Activated naive CD4-positive, alpha-beta T cell treated with anti-CD3 and anti-CD28 coated beads, Interleukin-2, amount 50 U/mL, for 72 hours (primary cell): ENCODE results near the gene NCAPD3. TPM values are rescaled to one million over a fixed set of nuclear protein-coding genes. Genes with fewer than 3 reads are reported as not detected.

Source experiments
- ATAC-seq, 2 donors: fragments of 150-1000 bp; cut with Tn5 transposase; 2 replicates each; pipeline ENCODE4 v1.10.0; 2021; ENCODE audit warnings: mild to moderate bottlenecking in 2 of 2, moderate library complexity in 2 of 2
- DNase-seq, 2 donors: peaks; one replicate each; pipeline ENCODE4 v3.0.0; 2021 to 2022; ENCODE audit warnings: low spot score in 2 of 2
- H3K27ac Mint-ChIP-seq, 2 donors: one replicate each; pipeline ENCODE4 v1.8.0; 2022; ENCODE audit warnings: mild to moderate bottlenecking in 2 of 2, mixed read lengths in 2 of 2
- H3K36me3 Mint-ChIP-seq, 2 donors: one replicate each; pipeline ENCODE4 v1.8.0; 2022; ENCODE audit warnings: mixed read lengths in 2 of 2
- H3K9me3 Mint-ChIP-seq, 2 donors: one replicate each; pipeline ENCODE4 v1.8.0; 2022; ENCODE audit warnings: mixed read lengths in 2 of 2
- total RNA-seq, 2 donors: library from RNA; stranded (reverse); gene quantifications; one replicate each; pipeline ENCODE4 v1.2.3, GENCODE V29; 2022

The NCAPD3 gene
- total RNA-seq, 2 donors from 2014 or later: 93.7 to 169 TPM

DNA sequence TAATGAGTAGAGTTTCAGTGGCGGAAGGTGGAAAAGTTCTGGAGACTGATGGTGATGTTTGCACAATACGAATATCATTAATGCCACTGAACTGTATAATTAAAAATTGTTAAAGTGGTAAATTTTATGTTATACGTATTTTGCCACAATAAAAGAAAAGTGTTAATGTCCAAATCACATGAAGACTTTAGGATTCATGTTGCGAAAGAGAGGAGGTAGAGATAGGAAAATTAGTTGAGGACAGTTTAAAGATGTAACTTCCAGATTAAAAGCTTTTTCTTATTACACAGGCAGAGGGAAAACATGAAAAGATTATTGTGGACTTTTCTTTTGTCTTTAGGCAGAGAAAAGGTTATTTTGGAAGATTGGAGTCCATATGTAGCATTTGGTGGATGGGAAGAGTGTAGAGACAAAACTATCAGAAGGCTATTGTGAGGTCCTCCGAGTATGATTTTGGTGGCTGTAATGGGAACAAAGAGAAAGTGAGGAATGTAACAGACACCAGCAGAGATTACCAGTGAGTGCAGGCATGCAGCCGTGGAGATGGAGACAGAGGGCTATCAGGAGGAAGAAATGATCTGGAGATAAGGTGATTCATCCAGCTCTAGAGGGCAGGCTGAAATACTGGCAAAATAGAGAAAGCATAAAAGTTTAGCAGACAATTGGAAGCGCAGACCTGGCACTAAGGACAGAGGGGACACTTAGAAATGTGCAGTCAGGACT is 13.2 kb upstream of the NCAPD3 start:
- no peak for DNase-seq
- Mint-ChIP-seq H3K27ac (peak overlapping the region; percentile 12 to 54), H3K9me3 (no peaks in the 10 kb centered on the region), H3K36me3 (no peaks in the 10 kb centered on the region)
- no peak for ATAC-seq

DNA sequence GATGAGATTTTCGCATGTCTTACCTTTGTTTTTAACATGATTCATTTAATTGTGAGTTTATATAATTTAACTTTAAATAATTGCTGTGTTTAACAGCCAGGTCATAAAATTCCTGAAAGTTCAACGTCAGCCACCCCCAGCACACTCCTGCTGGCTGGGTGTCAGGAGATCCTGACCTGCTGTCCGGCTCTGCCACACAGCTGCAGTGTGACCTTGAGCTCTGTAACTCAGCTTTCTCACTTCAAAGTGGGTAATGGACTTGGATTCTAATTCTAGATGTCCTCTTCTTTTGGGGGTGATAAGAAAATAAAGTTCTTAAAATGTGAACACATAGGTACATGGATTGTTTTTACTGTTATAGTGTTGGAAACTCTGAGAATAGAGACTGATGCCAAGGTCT is 11.6 kb upstream of the NCAPD3 start:
- no peak for DNase-seq
- no peak for ATAC-seq
- no peak overlapping the region for H3K27ac Mint-ChIP-seq
- peaks cover 0 to 4% of the 10 kb centered on the region in 2 donors for H3K36me3 Mint-ChIP-seq
- no peaks in the 10 kb centered on the region for H3K9me3 Mint-ChIP-seq

DNA sequence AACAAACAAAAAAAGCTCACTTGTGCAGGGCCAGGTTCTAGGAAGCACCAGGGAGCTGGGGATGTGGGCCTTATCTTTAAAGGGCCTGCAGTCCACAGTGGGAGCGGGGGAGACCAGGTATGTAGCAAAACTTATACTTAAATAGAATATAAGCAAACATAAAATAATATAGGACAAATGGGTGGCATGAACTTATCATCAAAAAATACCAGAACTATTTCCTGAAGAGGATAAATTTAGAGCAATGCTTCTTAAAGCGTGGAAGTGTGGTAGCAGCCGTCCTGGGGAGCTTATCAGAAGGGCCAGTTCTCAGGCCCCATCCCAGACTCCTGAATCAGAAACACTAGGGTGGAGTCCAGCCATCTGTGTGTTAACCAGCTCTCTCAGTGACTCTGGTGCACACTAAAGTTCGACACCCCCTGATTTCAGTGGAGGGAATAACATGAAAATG is 10.0 kb upstream of the NCAPD3 start:
- DNase-seq (no peak), ATAC-seq (no peak)
- Mint-ChIP-seq H3K9me3 (no peaks in the 10 kb centered on the region), H3K27ac (no peak overlapping the region), H3K36me3 (peaks cover 0 to 4% of the 10 kb centered on the region in 2 donors)

DNA sequence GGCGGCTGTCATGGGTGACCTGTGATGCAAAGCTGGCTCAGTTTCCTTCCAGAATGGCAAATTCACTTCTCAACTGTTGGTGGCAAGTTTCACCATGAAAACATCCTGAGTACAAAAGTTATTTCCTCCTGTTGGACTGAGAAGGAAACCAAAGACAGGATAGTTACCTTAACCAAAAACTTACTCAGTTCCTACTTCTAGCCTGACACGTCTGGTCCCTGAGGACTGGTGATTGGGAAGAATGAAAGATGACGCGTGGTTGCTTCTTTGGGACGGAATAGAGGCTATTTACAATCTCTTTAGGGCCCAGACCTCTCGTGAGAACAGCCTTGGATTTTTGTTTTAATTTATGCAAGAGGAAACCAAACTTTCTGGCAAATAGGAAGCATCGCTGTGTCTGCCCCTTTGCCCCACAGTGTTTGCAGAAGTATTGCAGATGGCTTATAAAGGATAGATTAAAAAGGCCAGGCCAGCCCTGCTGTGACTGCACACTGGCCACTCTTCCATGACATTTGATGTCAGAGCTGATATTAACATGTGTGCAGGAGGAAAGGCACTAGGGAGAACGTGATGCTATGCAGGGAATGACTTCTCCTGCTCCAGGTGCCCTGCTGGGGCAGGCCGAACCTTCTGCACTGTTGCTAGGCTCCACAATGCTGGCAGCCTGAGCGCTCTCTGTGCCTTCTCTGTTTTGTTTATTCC is 8.3 kb upstream of the NCAPD3 start:
- DNase-seq (no peak), ATAC-seq (no peak)
- peaks cover 0 to 4% of the 10 kb centered on the region in 2 donors for H3K36me3 Mint-ChIP-seq
- no peaks in the 10 kb centered on the region for H3K9me3 Mint-ChIP-seq
- no peak overlapping the region for H3K27ac Mint-ChIP-seq

DNA sequence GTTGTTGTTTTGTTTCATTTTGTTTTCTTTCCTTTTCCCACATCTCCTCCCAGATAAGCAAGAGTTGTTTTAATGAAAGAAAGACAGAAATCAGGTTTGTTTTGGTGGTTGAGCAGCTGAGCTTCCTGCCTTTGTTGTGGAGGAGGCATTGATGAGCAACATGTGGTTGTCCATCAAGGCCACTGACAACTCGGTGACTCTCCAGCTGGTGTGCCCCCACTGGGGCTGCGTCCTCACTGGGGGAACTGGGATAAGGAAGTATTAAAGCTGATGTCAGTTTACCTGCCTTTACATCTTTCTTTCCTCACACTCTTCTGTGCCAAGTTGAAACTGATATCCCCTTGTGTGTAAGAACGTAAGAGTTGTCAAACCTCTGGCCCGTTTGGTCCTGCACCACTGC is 6.6 kb upstream of the NCAPD3 start:
- ATAC-seq (no peak), DNase-seq (no peak)
- Mint-ChIP-seq H3K36me3 (peaks cover 0 to 12% of the 10 kb centered on the region in 2 donors), H3K27ac (peak overlapping the region in 1 of 2 donors; percentile 11), H3K9me3 (no peaks in the 10 kb centered on the region)

DNA sequence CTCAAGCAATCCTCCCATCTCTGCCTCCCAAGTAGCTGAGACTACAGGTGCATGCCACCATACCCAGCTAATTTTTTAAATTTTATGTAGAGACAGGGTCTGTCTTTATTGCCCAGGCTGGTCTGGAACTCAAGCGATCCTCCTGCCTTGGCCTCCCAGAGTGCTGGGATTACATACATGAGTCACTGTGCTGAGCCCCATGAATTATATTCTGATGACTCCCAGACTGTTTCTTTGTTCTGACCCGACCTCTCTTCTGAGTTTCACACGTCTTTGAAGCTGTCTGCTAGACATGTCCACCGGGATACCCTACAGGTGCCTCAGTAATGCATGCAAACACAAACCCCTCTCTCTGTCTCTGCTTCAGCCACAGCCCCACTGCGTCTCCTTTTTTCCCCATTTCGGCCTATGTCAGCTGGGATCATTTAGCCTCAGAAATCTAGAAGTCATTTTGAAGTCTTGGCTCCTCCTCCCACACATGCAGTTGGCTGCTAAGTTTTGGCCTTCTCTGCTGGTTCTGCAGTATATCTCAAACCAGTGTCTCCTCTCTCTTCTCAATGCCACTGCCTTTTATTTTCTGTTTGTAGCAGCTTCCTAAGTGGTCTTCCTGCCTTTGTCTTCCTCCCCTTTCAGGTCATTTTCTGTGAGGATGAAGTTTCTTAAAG is 5.5 kb upstream of the NCAPD3 start:
- Mint-ChIP-seq H3K9me3 (no peaks in the 10 kb centered on the region), H3K36me3 (peaks cover 0 to 12% of the 10 kb centered on the region in 2 donors), H3K27ac (peak overlapping the region; percentile 6 to 11)
- DNase-seq: no peak
- ATAC-seq: no peak

DNA sequence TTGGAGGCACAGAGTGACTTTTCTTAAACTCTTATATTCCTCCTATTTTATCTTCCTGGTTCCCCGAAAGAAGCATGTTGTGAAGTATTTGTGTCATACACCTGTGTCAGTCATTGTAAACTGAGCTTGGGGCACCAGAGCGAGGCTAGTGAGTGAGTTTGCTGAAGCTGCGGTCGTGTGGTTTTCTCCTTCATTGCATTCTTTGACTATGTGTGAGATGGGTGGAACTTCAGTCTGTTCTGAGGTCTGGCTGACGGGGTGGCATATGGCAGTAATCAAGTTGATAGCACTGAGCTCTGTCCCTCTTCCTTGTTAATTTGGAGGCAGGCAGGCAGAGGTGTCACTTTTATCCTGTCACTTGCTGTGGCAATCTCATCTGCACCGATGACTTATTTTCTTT is 4.9 kb upstream of the NCAPD3 start:
- Mint-ChIP-seq H3K36me3 (peaks cover 0 to 17% of the 10 kb centered on the region in 2 donors), H3K27ac (no peak overlapping the region), H3K9me3 (no peaks in the 10 kb centered on the region)
- ATAC-seq (no peak), DNase-seq (no peak)

DNA sequence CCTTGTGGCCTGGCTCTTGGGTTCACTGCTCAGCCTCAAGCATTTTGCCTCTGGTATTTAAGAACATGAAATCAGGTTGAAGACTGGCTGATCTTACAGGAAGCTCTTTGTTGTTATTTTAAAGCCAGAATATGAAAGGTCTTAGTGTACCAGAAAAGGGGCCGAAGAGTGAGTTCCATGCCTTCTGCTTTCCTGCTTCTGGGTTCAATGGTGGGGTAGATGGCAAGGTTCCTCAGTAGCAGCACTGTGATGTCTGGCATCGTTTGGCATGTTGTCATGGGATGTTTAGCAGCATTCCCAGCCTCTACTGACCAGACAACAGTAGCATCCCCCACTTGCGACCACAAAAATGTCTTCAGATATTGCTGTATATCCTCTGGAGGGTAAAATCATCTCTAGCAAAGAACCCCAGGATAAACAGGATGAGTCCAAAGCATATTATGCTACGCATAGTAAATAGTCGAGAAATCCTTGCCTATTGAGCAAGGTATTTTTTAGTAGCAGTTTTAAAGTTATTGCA is 3.1 kb upstream of the NCAPD3 start:
- no peak for ATAC-seq
- H3K36me3 Mint-ChIP-seq: peaks cover 17 to 34% of the 10 kb centered on the region in 2 donors
- H3K9me3 Mint-ChIP-seq: no peaks in the 10 kb centered on the region
- DNase-seq: no peak
- H3K27ac Mint-ChIP-seq: no peak overlapping the region

DNA sequence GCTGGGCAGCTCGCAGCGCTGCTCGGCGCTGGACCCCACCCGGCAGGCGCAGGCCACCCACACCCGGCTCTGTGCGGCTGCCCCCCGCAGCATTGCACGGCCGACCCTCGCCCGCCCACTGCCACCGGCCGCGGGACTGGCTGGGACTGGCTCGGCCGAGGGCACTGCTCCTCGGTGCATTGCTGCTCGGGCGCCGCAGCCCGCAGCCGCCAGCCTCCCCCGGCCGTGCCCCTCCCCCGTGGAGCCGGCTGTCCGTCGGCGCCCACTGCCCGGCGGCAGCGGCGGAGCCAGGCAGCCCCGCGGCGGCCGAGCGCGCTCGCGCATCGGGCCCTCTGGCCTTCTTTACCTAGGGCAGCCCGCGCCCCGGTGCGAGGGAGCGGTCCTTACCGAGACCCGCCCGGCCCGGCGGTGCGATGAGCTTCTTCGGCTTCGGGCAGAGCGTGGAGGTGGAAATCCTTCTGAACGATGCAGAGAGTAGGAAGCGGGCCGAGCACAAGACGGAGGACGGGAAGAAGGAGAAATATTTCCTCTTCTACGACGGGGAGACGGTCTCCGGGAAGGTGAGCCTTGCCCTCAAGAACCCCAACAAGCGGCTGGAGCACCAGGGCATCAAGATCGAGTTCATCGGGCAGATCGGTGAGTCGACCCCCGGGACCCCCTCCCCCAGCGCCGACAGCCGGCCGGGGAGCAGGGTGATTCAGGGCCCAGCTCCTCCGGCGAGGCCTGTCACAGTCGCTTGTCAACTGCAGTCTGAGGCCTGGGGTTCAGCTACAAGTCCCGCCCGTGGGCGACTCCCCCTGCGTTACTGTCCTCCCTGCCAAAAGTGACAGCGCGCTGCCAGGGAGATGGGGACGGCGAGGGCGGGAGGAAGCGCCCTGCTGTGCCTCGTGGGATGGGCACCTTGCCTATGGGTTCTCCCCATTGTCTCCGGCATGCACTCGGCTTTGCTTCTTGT is 1.2 kb upstream of the NCAPD3 start:
- peaks cover 26 to 36% of the 10 kb centered on the region in 2 donors for H3K36me3 Mint-ChIP-seq
- no peaks in the 10 kb centered on the region for H3K9me3 Mint-ChIP-seq
- DNase-seq (peak; percentile 68 to 74), ATAC-seq (peak; percentile 41 to 47)
- H3K27ac Mint-ChIP-seq: peak overlapping the region; percentile 81 to 98

DNA sequence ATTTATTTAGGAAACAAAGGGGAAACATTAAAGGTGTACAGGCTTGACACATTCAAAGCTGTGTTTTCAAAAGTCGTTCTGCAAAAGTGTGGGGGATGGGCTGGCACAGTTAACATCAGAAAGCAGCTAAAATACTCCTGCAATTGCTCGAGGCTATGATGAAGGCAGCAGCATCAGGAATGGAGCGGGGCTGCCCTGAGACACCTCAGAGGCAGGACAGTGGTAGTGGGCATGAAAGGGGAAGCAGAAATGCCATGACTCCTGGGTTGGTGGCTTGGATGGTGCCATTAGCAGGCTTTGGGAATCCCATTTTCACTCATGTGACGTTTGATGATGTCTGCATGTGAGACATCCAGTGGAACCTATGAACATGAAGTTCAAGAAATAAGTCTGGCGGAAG is 646 bp downstream of the NCAPD3 start:
- ATAC-seq: no peak

DNA sequence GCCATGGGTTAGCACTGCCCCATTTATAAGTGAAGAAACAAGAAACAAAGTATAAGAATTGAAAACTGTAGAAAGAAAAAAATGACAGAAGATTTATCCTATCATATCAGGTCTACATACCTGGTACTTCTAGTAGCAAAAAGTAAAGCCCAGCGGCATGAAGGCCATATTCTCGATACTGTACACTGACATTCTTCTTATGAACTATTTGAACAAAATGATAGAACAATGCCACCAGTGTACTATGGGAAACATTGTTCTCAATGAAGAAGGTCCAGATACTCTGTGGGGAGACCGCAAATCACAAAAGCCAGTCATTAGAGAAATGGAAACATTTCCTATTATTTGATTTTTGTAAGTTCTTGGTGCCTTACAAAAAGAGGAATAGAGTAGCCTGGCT is 7.0 kb downstream of the NCAPD3 start:
- Mint-ChIP-seq H3K36me3 (peaks cover 6 to 17% of the 10 kb centered on the region in 2 donors), H3K9me3 (no peaks in the 10 kb centered on the region), H3K27ac (no peak overlapping the region)
- ATAC-seq: no peak
- no peak for DNase-seq

More for the DNA sequence above, 646 bp downstream of the NCAPD3 start:
- peak in 1 of 2 donors; percentile 11 for DNase-seq
- Mint-ChIP-seq H3K9me3 (no peaks in the 10 kb centered on the region), H3K36me3 (peaks cover 33 to 36% of the 10 kb centered on the region in 2 donors), H3K27ac (peak overlapping the region; percentile 98 to 99)

DNA sequence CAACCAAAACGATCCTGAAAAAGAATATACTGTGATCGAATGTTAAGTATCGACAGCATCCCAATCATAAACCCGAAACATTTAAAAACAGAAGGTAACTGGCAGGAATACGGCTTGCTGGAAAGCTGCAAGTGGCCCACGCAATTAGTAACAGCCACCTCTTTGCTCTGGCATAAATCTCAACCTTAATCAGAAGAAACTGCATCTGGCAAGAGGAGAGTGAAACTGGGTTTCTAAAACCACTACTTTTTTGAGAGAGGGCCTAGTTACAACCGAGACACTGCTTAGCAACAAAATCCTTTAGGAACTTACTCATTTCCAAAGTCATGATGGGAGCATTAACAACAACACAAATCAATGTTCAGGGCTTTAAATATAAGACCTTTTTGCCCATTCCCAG is 7.9 kb downstream of the NCAPD3 start:
- peaks cover 5 to 21% of the 10 kb centered on the region in 2 donors for H3K36me3 Mint-ChIP-seq
- no peak overlapping the region for H3K27ac Mint-ChIP-seq
- DNase-seq: no peak
- ATAC-seq: no peak
- no peaks in the 10 kb centered on the region for H3K9me3 Mint-ChIP-seq

DNA sequence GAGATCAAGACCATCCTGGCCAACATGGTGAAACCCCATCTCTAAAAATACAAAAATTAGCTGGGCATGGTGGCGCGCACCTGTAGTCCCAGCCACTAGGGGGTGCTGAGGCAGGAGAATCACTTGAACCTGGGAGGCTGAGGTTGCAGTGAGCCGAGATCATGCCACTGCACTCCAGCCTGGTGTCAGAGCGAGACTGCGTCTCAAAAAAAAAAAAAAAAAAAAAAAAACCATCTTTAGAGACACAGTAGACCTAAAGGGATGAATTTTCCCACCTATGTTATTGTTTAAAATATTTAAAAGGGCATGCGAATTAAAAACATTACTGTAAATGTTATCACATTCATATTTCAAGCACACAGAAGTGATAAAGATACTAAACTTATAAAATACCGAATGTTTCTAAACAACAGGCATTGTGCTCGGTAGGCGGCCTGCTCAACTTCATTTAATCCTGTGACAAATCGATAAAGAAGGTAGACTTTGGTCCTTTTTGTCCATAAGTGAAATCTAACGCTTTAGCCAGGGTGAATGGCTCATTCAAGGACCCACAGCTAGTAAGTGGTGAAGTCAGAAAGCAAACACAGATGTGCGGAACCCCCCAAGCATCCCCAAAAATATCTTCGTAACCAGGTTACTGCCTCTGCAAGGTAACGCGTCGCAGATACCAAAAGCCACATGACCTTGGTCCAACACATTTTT is 16.1 kb downstream of the NCAPD3 start:
- Mint-ChIP-seq H3K27ac (peak overlapping the region in 1 of 2 donors; percentile 60), H3K9me3 (no peaks in the 10 kb centered on the region), H3K36me3 (peaks cover 23 to 44% of the 10 kb centered on the region in 2 donors)
- peak in 1 of 2 donors; percentile 24 for ATAC-seq
- DNase-seq: peak in 1 of 2 donors; percentile 74

DNA sequence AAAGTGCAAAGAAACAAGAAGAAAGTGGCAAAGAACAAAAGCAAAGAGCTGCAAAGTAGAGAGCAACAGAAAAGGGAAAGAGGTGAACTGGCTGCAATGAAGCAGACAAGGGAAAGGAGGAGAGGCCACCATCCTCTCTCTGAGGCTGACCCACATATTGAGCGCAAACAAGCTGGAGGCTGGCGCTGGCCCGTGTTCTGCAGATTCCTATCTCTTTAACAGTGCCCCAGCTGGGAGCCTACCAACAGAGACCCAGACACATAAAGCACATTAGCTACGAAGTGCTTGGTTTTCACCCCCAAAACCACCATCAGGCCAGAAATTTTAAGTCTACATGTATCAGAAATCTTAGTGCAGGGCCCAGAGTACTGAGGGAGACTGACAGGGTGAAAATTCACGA is 17.6 kb downstream of the NCAPD3 start:
- DNase-seq (no peak), ATAC-seq (no peak)
- H3K36me3 Mint-ChIP-seq: peaks cover 23 to 50% of the 10 kb centered on the region in 2 donors
- no peak overlapping the region for H3K27ac Mint-ChIP-seq
- H3K9me3 Mint-ChIP-seq: no peaks in the 10 kb centered on the region

DNA sequence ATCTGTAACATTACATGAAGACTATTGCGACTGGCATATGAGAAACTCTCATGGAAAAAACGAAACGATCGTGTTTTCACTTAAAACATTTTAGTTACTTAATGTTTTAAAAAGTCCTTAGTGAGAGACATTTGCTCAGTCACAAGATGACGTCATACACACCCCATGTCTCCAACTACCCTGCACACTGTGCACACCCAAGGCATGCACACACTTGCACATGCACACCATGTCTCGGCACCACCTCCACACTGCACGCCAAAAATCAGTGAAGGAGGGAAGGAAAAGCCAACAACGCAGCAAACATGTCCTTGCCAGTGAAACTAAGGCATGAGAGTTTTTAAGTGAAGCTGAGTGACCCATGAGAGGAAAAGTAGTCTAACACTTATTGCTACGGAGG is 18.0 kb downstream of the NCAPD3 start:
- H3K36me3 Mint-ChIP-seq: peaks cover 23 to 49% of the 10 kb centered on the region in 2 donors
- no peak for ATAC-seq
- no peak overlapping the region for H3K27ac Mint-ChIP-seq

More for the DNA sequence above, 18.0 kb downstream of the NCAPD3 start:
- no peak for DNase-seq
- no peaks in the 10 kb centered on the region for H3K9me3 Mint-ChIP-seq
